ENCODE results near the gene BSPRY.
A peak's percentile ranks its signal among the peaks of the same experiment; 100 is the strongest.
"Not testable (repeated sequence)": the region's sequence is repeated elsewhere in the genome, so short reads cannot be mapped to it uniquely, and the experiment has no call there.

BSPRY gene

DNA sequence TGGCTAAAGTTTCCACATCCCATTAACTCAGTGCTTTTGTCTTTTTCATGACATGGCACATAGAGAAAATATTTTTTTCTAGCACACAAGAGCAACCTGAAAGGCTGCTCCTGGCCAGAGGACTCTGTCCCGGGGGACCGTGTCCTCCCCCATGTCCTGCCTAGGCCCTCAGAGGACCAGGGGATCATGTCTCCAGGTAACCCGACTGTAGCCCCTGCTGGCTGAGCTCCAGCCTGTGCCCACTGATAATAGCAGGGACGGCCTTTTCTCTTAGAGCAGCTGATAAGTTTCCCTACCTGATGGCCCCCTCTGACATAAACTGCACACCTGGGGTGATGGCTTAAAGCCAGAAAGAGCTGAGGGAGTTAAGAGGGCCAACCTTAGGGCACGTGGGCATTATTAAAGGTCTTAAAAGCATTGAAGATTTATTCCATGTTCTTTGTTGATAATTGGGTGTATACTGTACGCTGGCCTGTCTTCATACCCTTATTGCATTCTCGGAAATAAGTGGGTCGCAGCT, 21.5 kb downstream of the BSPRY start:
- DNase-seq = no peak

DNA sequence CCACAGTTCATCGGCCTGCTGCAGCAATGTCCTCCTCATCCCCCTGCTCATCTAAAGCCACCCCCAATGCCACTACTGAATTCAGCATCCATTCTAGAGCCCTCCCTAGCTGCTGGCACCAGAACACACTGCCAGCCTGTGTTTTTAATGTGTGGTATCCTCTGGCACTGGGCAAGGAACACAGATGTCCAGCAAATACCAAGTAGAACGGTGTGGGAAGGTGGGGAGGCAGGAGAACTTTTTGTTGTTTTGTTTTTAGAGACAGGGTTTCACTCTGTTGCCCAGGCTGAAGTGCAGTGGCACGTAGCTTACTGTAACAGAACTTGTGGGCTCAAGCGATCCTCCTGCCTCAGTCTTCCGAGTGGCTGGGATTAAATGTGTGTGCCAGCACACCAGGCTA, 22.7 kb downstream of the BSPRY start:
- no peak for DNase-seq

DNA sequence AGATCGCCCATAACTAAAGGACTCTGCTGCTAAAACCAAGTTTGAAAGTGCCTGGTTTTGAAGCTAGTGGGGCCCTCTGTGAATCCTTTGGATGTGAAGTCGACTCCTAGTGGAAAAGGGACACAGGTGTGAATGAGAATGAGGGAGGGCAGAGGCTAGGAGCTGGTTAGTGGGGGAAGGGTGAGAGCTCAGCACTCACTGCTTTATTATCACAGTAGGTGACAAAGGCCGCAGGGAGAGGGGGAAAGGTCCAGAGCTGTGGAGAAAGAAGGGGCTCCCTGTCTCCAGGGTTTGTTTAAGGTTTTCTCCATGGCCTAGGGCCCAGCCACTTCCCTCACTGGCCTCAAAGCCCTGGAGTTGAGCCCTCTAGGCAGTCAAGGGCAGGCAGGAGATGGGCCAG, 23.9 kb downstream of the BSPRY start:
- no peak for DNase-seq

DNA sequence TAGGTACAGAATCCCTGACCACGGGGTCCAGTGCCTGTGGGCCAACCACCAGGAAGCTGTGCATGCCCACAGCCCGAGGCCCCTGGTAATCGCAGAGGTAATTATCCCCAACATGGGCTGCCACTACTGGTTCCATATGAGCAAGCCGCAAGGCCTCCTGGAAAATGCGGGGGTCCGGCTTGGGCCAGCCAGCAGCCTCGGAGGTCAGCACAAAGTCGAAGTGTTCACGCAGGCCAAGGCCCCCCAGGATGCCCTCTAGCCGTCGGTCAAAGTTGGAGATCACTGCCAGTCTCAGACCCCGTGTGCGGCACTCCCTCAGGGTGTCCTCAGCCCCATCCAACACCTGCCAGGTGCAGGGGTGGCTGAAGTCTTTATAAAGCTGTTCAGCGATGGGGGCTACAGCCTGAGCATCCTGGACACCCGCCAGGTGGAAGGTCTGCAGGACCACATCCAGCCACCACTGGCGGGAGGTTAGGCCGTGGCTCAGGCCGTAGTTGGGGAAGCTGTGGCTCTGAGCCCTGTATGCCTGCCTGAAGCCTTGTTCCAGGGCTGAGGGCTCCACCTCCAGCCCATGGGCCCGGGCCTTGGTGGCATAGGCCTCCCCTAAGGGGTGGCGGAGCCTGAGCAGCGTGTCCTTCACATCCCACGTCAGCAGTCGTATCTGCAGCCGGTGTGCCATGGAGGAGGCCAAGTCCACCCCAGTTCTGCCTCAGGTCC, 24.5 kb downstream of the BSPRY start:
- no peak for DNase-seq

DNA sequence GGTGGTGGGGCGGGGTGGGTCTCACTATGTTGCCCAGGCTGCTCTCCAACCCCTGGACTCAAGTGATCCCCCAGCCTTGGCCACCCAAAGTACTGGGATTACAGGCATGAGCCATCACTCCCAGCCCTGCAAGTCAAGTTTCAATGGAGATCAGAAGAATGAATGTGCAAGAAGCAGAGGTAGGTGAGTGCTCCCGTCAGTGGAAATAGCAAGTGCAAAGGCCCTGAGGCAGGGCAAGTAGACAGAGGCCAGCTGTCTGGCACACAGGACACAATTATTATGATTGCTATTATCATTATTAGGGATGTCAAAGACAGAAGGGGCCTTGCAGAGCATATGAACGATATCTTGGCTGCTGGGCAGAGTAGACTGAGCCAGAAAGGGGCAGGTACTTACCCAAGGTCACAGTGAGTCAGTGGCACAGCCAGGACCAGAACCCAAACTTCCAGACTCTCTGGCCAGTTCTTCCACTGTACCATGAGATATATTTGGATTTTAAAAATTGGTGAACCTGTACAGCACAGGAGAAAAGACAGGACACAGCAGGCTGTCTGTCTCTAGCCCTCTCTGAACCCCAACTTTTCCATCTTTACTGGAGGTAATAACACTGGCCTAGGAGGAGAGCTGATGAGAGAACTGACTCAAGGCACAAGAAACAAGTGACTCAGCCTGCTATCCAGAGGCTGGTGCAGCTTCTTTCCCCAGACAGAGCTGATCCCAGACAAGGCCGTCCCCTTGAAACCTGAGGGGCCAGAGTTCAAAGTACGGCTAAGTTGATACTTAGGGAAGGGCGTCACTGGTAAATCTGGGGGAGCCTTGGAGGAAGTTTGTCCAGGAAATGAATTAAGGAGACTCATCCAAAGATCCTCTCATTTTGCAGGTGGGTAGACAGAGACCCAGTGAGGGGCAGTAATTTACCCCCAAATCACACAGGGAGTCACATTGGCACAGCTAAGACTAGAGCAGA, 26.0 kb downstream of the BSPRY start:
- no peak for DNase-seq

DNA sequence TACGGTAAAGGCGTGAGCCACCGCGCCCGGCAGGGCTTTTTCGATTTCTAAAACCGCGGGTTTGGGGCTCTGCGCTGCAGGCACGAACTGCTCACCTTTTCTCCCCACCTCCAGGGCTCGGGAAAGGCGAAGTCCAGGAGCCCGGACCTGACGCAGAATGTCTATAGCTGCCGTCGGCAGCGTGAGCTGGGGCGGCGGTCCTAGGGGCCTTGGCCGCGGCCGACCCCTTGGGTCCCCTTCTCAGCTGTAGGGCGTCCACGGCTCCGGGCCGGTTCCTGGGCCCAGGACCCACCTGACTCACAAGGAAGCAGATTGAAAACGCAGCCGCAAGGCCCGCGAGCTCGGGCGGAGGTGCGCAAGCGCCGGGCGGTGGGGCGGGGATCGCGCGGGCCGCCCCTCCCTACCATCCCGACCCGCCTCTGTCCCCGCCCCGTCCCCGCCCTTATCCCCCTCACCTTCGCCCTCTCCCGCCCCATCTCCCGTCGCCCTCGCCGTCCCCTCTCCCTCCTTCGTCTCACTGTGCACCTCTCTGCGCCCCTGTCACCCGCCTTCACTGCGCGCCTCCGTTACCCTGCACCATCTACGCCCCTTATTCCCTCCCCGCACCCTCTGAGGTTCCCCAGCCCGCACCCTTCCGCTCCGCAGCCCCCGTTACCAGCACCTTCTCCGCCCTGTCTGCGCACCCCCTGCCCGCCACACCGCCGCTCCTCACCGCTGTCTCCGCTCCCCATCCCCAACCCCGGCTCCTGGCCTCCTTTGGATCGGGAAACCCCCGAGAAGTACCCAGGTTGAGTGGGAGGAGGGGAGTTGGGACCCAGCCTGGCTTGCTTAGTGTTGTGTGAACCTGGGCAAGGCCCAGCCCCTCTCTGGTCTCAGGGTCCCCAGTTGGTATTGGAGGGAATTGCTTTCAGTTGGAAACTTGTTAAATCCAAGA, 27.6 kb downstream of the BSPRY start, which contains the start of gene HDHD3:
TSS of gene HDHD3 (minus strand) at position 353 of the 934 bp plus-strand sequence. CDS start 2,632 bp downstream, outside the sequence.
- DNase-seq = peak; percentile 74

DNA sequence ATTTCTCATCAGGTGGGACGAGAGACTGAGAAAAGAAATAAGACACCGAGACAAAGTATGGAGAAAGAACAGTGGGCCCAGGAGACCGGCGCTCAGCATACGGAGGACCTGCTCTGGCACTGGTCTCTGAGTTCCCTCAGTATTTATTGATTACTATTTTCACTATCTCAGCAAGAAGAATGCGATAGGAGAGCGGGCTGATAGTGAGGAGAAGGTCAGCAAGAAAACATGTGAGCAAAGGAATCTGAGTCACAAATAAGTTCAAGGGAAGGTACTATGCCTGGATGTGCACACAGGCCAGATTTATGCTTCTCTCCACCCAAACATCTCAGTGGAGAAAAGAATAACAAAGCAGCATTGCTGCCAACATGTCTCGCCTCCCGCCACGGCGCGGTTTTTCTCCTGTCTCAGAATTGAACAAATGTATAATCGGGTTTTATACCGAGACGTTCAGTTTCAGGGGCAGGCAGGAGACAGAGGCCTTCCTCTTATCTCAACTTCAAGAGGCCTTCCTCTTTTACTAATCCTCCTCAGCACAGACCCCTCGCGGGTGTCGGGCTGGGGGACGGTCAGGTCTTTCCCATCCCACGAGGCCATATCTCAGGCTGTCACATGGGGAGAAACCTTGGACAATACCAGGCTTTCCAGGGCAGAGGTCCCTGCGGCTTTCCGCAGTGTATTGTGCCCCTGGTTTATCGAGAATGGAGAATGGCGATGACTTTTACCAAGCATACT, 29.9 kb downstream of the BSPRY start:
- not testable (repeated sequence) for DNase-seq

DNA sequence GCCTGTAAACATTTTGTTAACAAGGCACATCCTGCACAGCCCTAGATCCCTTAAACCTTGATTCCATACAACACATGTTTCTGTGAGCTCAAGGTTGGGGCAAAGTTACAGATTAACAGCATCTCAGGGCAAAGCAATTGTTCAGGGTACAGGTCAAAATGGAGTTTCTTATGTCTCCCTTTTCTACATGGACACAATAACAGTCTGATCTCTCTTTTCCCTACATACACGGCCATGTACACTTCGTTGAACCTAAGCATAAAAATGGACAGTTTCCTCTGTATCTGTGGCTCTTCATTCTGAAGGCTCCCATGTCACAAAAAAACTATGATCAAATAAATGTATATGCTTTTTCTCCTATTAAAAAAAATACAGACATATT, 30.5 kb downstream of the BSPRY start:
- not testable (repeated sequence) for DNase-seq

DNA sequence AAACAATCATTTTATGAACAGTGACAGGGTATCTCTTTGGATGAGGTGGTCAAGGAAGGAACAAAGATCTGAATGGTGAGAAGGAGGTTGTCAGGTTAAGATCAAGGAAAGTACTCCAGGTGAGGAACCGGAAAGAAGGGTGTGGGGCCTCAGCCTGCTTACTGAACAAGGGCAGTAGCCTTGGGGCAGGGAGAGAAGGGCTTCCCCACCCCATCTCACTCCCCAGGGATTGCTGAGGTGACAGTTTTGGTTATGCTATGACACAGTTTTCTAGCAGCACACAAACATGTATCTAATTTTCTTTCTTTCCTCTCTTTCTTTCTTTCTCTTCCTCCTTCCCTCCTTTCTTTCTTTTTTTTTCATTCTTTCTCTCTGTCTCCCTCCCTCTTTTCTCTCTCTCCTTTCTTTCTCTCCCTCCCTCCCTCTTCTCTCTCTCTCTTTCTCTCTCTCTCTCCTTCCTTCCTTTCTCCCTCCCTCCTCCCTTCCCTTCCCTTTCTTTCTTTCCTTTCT, 31.6 kb downstream of the BSPRY start:
- no peak for DNase-seq

DNA sequence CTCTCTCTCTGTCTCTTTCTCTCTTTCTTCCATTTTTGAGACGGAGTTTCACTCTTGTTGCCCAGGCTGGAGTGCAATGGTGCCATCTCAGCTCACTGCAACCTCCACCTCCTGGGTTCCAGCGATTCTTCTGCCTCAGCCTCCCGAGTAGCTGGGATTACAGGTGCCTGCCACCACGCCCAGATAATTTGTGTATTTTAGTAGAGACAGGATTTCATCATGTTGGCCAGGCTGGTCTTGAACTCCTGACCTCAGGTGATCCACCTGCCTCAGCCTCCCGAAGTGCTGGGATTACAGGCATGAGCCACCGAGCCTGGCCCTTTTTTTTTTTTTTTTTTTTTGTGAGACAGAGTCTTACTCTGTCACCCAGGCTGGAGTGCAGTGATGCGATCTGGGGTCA, 32.1 kb downstream of the BSPRY start:
- not testable (repeated sequence) for DNase-seq

DNA sequence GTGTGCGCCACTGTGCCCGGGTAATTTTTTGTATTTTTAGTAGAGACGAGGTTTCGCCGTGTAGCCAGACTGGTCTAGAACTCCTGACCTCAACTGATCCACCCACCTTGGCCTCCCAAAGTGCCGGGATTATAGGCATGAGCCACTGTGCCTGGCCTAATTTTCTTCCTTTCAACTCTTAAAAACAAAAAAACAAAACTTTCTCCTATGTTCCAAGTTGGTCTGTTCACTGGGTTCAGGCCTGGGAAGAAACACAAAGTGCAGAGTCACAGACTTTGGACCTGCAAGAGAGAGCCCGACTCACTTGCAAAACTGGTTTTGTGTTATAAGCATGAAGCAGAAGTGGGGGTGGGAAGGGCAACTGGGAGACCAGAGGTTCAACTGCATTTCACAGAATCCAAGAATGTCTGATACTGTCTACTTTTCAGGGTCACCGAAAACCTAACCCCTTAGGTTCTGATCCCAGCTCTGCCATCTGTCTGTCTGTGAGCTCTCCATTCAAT, 32.6 kb downstream of the BSPRY start:
- DNase-seq = no peak

DNA sequence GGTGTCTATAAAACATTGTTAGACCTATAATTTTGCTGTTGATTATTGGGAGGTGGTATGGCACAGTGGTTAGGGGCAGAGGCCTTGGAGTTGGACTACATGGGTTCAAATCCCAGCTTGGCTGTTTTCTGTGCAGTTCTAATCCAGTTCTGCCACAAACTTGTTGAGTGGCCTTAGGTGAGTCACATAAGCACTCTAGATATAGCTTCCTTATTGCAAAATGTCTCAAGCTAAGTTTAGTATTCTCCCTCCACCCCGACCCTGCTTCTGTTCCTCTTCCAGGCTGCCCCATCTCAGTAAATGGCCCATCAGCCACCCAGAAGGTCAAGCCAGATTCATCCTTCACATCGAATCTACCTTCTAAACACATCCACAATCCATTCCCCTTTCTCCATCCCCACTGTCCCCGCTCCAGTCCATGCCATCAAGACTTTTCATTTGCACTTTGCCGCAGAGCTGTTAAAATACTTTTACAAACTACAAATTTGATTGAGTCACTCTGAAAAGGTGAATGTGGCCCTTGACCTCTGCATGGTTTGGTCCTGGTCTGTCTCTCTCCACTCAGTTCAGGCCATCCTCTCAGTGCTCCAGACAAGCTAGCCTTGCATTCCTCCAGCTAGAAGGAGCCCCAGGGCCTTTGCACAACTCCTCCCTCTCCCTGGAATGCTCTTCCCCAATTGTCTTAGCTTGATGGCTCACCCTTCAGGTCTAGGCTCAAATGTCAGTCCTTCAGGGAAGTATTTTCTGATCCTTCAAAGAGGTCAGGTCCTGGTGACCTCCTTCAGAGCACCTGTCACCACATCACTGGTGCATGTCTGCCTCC, 37.4 kb downstream of the BSPRY start:
- no peak for DNase-seq

DNA sequence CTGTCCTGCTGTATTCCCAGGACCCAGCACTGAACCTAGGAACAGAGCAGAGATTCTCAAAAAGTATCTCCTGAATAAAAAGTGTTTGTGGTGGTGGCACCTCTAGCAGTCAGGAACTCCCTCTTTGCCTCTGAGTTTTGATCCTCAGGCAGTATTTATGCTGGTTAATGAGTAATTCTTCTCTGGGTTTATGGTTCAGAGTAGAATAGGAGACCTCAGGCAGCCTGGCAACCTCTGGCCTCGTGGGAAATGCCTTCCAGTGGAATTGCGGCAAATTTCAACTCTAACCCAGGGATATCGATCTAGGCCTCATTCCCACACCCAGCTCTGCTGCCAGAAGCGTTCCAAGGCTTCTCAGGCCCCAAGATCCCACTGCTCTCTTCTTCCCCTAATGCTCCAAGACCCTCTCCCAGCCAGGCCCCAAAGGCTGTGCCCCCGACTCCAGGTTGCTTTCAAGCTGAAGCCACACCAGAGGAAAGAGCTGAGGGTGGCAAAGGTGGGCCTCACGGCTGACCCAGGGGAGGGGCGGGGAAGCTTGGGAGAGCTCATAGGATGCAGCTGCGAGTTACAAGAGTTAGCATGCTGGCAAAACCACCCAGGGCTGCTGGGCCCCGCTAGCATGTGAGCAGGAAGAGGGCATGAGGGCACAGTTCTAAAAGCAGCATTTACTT, 38.4 kb downstream of the BSPRY start:
- DNase-seq = no peak

DNA sequence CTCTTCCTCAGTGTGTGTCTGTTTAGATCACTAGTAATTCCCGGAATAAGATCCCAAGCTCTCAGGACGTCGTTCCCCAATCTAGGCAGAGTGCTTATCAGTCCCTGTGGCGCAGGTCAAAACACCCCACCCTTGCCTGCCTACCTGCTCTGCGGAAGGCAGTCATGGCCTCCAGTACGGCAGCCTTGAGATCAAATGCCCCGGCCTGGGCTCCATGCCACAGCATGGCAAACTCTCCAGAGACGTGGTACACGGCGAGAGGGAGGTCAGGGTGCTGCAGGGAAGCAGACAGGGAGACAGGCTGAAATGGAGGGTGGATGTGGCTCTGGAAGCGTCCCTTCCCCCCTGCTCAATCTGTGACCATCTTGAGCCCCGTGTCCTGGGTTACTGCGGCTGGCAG, 39.5 kb downstream of the BSPRY start:
- DNase-seq = no peak

DNA sequence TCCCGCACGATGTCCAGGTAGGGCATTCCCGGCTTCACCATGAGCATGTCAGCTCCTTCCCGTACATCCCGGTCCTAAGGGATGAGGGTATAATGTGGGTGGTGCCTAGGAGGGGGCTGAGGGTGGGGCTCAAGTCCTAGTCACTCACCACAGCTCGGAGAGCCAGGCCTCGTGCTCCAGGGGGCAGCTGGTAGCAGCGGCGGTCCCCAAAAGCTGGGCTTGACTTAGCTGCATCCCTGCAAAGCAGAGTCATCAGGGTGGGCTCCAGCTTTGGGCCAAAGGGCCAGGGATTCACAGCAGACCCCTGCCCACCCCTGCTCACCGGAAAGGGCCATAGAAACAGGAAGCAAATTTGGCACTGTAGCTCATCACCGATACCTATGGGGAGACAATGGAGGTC, 40.1 kb downstream of the BSPRY start:
- no peak for DNase-seq

DNA sequence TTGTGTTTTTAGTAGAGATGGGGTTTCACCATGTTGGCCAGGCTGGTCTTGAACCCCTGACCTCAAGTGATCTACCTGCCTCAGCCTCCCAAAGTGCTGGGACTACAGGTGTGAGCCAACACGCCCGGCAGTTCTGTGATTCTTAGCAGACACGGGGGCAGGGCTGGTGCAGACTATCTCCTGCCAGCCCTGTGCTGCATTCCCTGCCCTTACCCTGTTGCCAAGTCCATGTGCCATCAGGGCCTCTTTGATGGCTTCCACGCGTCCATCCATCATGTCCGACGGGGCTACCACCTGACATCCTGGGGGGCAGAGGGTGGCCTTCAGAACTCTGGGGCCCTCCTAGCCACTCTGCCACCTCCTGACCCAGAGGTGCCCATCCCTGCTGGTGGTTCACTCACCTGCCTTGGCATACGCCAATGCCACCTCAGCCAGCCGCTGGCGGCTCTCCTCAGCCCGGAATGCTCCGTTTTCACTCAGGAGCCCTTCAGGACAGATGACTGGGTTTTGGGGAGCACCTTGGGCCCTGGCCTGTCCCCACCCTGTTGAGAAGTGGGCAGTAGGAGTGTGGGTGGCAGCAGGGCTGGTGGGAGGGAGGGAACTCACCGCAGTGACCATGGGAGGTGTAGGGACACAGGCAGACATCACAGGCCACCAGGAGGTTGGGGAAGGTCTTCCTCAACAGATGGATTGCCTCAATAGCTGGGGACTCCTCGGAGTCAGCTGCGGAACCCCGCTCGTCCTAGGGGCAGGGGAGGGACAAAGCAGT, 41.0 kb downstream of the BSPRY start:
- no peak for DNase-seq

DNA sequence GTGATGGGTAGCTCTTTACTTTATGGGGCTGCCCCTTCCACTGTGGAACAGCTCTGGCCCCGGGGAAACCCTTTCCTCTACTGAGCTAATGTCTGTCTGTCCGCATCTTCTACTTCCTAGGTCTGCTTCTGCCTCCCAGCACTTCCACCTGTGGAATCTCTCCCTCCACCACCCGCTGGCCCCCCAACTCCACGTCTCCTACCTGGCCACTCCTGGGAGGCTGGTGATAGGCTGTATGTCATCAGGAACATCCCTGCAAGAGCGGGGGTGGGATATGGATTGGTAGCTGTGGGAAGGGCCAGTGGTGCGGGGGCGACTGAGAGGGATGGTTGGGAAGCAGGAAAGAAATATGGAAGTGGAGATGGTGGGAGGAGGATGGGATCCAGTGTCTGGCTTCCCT, 42.6 kb downstream of the BSPRY start:
- DNase-seq = no peak

DNA sequence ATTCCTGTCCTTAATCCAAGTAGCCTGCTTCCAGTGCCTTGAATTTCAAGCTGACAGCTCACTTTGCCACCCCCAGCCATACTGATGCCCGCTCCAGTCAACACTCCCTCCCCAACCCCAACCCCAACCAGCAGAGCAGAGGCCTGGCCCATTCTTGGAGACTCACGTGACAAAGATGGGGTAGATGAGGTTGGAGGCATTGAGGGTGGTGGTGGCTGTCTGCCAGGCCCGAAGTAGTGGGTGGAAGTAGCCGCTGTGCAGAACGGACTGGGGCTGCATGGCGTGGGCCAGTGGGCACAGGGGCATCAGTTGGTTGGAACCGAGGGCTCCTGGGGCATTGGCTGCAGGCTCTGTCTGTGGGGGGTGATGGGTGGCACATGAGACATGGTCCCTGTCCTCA, 43.9 kb downstream of the BSPRY start:
- DNase-seq = no peak
